NCI-H1694 (cell line): ENCODE measurements around the gene MICALL2.

Source experiments
- DNase-seq: peaks from one replicate; lab custom pipeline; 2025; lab: John Stamatoyannopoulos, UW

MICALL2 gene

DNA sequence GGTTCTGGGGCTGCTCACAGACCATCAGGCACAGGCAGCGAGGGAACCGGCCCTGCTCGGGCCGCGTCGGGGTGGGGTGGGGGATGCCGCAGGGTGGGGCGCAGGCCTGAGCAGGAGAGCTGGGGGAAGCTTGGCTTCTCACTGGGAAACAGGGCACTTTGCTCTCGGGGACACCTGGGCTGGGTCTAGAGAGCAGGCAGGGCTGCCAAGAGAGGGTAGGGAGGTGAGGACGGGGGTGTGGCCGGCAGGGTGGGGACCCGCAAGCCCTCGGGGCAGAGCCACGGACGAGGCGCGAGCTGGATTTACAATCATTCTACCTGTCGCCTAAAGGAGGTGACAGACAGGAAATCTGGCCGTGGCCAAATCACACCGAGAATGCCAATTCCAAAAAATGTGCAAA lies 33.9 kb upstream of the MICALL2 start:
- DNase-seq: no peak

DNA sequence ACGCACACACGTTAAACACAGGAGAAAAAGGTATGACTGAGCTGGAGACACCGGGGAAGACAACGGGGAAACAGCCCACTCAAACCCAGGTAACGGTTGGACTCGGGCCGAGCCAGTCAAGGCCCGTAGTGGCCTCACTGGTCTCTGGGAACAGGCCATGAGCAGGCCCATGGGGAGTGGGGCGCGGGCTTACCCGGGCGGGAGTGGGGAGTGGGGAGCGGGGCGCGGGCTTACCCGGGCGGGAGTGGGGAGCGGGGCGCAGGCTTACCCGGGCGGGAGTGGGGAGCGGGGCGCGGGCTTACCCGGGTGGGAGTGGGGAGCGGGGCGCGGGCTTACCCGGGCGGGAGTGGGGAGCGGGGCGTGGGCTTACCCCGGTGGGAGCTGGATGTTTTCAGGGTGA lies 33.4 kb upstream of the MICALL2 start:
- DNase-seq: no peak

DNA sequence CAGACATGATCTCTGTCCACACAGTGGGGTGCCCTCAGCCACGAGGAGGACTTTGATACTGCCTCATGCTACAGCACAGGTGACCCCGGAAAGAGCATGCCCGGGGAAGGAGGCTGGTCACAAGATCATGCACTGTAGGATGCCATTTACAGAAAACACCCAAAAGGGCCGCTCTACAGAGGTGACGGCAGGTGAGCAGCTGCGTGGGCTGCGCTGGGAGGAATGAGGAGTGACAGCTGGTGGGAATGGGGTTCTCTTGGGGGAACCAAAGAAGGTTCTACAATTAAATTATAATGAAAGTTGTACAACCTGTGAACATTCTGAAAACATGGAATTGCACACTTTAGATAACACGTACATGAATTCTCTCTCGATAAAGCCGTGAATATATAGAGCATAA lies 33.0 kb upstream of the MICALL2 start:
- DNase-seq: no peak

GRCh38 chr7:1490837-1491236 lies 31.6 kb upstream of the MICALL2 start:
- no peak for DNase-seq

DNA sequence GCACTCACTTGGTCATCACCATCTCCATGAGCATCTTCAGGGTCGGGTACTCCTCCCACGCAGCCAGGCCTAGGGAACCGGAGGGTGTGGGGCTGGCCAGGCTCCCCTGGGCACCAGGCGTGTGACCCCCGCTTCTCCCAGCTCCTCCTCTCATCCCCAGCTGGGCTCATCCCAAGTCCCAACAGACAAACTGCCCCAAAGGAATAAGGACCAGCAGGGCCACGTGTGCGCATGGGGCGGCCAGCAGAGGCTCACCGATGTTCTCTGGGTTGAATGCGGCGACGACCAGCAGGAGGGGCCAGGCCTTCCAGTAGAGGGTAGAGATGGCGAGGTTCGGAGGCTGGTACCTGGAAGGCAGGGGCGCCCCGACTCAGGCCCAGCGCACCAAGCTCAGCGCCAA lies 30.1 kb upstream of the MICALL2 start:
- DNase-seq: no peak

- DNase-seq: no peak
These were observed 28.7 kb upstream of the MICALL2 start for GRCh38 chr7:1488016-1488415.

- no peak for DNase-seq
These were observed 28.2 kb upstream of the MICALL2 start for GRCh38 chr7:1487466-1487865.

- DNase-seq: no peak
These were observed 27.3 kb upstream of the MICALL2 start for GRCh38 chr7:1486571-1486970.

DNA sequence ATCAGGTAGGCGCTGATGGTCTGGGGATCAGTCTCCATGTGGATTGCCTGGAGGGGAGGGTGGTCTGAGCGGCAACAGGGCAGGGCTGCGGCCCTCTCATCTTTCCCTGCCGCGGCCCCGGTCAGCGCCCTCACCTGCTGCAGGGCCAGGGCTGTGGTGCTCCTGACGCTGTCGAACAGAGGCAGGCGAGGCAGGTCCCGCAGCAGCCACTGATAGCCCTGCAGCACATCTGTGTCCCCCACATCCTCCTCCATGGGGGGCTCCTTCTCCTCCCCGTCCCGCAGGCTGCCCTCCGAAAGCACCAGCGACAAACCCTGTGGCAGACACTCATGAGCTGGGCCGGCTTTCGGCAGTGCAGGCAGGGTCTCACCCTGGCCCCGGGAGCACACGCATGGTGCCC lies 25.9 kb upstream of the MICALL2 start:
- DNase-seq: no peak

GRCh38 chr7:1484569-1484968 lies 25.3 kb upstream of the MICALL2 start:
- DNase-seq: no peak

DNA sequence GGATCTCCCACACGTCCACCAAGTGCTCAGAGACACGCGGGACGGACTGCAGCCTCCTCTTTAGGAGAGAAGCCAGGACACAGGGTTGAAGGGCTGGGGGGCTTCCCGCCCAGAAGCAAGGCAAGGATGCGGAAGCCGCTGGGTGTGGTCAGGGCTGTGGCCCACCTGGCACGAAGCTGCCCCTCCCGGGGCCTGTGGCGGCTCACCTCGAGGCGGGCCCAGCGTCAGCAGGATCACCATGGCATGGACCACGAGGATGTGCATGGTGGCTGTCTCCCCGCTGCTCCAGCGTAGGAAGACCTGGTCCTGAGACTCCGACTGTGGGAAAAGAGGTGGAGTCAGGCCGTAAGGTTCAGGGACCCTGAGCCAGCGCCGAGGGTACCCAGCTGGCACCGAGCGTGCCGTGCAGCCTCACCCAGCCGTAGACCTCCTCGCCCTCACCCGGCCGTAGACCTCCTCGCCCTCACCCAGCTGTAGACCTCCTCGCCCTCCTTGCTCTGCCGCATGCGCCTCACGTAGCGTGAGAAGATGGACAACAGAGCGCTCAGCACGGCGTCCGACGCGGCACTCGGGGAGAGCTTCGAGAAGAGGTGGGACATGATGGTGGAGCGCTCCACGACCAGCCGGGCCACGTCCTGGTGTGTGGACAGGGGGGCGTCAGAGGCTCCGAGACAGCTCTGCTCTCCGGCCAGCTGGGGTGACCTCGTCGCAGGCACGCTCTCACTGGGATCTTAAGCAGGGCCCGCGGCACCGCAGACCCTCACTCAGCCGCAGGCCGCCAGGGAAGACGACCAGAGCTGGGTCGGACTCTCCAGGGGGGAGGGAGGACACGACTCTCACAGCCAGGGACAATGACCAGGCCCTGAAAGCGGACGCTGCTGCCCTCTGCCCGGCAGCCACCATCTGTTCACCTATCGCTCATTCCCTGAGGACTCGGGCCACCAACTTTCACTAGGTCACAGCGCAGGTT lies 24.6 kb upstream of the MICALL2 start:
- no peak for DNase-seq

- no peak for DNase-seq
These were observed 23.8 kb upstream of the MICALL2 start for GRCh38 chr7:1483079-1483478.

DNA sequence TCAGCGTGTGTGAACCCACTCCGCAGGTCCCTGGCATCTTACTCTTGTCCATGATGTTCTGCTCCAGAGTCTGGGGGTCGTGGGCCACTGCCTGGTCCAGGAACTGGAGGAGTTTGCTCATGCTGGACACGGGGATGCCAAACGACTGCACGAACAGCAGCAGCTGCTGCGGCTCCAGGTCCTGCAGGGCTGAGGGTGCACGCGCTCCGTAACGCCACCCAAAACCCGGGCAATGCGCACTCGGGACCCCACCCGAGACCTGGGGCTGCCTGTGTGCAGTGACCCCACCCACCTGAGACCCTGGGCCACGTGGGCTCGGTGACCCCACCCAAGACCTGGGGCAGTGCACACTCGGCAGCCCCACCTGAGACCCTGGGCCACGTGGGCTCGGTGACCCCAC lies 22.0 kb upstream of the MICALL2 start:
- DNase-seq: no peak

DNA sequence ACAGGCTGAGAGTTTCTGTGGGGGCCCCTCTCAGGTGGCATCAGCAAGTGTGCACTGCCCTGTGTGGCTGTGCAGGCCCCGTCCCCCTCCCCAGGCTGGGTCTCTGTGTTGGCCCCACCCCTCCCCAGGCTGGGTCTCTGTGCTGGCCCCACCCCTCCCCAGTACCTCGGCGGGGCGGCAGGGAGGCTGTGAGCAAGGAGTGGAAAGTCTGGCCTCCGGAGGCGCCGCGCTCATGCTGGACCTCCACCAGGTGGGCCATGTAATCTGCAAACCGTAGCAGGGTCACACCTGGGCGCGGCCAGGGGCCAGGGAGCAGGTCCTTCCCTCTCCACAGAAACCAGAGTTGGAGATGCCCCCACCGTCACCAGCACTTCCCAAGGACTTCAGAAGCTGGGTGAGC lies 21.4 kb upstream of the MICALL2 start:
- DNase-seq: no peak

GRCh38 chr7:1479287-1479686 lies 20.0 kb upstream of the MICALL2 start:
- no peak for DNase-seq

GRCh38 chr7:1478480-1478879 lies 19.2 kb upstream of the MICALL2 start:
- DNase-seq: no peak

DNA sequence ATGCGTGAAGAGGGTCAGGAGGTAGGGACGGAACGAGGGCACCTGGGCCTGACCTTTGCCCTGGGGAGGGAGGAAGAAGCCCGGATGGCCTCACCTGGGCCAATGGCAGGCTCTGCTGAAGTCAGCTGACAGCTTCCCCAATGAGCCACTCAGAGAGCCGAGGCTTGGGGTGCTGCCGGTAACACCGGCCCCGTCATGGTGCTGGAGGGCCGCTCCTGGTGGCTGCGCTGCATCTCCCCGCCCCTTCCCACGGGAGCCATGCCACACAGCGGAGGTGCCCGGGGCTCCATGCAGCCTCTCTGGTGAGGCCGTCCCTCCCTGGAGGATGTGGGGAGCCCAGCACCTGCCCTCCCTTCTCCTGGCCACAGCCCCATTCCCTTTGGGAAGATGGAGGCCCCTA lies 17.6 kb upstream of the MICALL2 start:
- no peak for DNase-seq

DNA sequence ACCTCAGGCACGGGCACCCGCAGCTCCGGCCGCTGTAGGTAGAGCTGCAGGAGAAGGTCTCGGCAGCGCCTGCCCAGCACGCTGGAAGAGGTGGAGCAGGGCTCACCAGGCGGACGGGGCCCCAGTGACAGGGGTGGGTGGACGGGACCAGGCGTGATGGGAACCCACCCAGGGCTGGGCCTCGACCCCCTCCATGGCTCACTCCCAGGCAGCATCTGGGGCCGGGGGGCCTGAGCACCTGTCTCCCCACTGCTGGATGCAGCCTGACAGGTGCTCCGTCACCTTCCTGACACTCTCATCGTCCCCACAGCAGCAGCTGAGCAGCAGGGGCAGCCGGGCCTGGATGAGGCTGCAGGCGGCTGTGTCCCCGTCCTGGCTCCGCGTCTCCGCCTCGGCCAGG lies 16.7 kb upstream of the MICALL2 start:
- no peak for DNase-seq

DNA sequence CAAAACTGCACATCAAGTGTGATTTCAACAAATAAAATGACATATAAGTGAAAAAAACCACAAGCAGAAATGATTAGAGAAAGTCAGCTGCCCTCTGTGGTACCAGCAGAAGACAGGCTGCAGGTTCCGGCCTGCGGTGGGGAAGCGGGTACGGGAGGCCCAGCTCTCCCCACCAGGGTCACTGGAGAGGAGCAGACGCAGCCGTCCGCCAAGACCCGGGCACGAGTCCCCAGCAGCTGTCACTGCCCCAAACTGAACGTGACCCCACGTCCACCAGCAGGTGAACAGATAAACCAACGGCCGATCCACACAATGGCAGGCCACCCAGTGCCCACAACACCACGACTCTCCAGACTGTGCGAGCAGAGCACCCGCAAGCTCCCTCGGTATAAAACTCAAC lies 16.1 kb upstream of the MICALL2 start:
- no peak for DNase-seq

GRCh38 chr7:1474736-1475135 lies 15.5 kb upstream of the MICALL2 start:
- DNase-seq: no peak

GRCh38 chr7:1473864-1474512 lies 14.7 kb upstream of the MICALL2 start:
- peak; percentile 83 for DNase-seq

DNA sequence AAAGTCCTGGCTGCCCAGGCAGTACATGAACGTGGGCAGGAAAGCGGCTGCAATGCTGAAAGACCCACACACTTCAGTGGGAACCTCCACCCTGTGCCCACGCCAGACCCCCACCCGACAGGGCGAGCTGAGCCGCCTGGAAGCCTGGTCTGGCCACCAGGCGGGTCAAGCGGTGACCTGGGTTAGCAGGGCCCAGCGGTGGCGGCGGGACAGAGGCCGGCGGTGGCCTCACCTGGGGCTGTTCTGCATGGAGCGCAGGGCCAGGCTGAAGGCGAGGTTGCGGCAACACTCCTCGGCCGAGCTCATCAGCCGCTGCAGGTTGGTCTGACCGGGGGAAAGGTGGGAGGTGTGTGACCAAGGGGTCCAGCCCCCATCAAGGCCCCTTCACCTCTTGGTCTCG lies 11.6 kb upstream of the MICALL2 start:
- no peak for DNase-seq

DNA sequence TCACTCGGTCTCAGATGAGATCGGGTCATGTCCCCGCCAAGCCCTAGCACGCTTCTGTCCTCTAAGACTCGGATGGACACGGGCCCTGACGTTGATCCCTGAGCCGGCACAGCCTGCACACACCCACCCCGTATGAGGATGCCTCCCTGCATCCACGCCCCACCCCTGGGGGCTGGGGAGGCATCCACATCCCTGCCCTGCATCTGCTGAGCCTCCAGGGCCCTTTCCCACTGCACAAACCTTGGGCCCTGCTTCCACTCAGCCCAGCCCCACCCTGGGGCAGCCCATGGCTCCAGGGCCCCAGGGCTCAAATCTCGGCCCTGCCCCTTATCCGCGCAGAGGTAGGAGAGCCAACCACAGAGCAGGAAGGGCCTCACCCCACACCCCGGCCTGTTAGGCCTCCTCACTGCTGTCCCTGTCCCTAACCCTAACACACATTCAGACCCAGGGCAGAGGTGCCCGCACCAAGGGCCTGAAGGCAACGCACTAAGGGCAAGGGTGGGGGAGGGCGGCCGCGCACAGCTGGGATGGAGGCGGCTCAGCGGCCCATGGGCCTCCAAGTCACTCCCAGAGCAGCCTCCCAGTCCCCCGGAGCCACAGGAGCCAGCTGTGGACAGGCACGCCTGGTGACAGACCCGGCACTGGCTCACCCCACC lies 9.5 kb upstream of the MICALL2 start:
- no peak for DNase-seq
